HEK293T (cell line): ENCODE results near the gene TTC28.

ENCODE experiments used
- FOXA1 ChIP-seq: fragments of 450-650 bp; IDR thresholded peaks from 2 replicates; pipeline ENCODE4 v1.6.1; 2016; ENCODE audit warnings: mild to moderate bottlenecking
- FOXM1 ChIP-seq: fragments of 450-650 bp; IDR thresholded peaks from 2 replicates; pipeline ENCODE4 v1.6.1; 2017; ENCODE audit warnings: mild to moderate bottlenecking, borderline replicate concordance
- ZNF384 ChIP-seq: fragments of 450-650 bp; IDR thresholded peaks from 2 replicates; pipeline ENCODE4 v1.6.1; 2016

DNA sequence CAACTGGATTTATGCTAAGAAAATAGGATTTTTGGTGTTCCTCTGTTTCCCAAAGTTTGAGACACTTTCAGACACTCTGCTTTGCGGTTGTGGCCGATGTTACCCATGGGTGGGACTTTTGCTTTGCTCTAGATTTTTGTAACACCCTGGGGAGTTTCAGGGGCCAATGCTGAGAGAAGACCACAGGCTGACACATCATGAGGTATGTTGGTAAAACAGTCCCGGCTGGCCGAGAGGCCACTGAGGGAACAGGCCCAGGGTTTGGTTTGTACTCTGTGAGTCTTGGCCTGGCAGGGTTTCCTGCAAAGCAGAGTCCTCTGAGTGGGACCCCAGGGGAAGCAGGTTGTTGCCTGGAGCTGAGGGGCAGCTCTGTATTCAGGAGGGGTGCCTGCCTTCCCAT is 682.1 kb downstream of the TTC28 start:
- TF ChIP-seq FOXA1 (no peak), FOXM1 (no peak), ZNF384 (no peak)
